PC-3 (cell line): ENCODE data around the gene SGK2. TPM values are rescaled to one million over a fixed set of nuclear protein-coding genes. Genes with fewer than 3 reads are reported as not detected.
"Not testable (repeated sequence)": the region's sequence is repeated elsewhere in the genome, so short reads cannot be mapped to it uniquely, and the experiment has no call there.

Source experiments
- ATAC-seq: fragments of 200-7000 bp; cut with Tn5 transposase; 2 replicates; pipeline ENCODE4 v1.9.1; 2020; ENCODE audit warnings: mild to moderate bottlenecking, moderate library complexity
- BruUV-seq: library from RNA; stranded (reverse); fragments of 400-500 nt; replicated peaks from 2 replicates; lab custom pipeline; 2021; lab: Mats Ljungman, UMichigan
- CTCF ChIA-PET: fragments of 300-600 bp; sonication (Branson Sonifier 250); formaldehyde crosslinking; loops from one replicate; lab custom pipeline; 2022; ENCODE audit warnings: antibody characterized with exemption; lab: Charles Lee
- POLR2A ChIA-PET: fragments of 300-600 bp; sonication (Branson Sonifier 250); formaldehyde crosslinking; loops from one replicate; lab custom pipeline; 2022; ENCODE audit warnings: antibody characterized with exemption; ENCODE audit not compliant: unreplicated experiment; lab: Charles Lee
- DNase-seq: peaks from one replicate; pipeline ENCODE4 v3.0.0-alpha.2; 2015
- H2AFZ ChIP-seq: fragments of 300-600 bp; sonication (generic); 2 replicates; pipeline ENCODE4 v1.6.0; 2016; ENCODE audit warnings: antibody characterized with exemption, low read length
- H3F3A ChIP-seq: fragments of 300-600 bp; sonication (generic); one replicate; pipeline ENCODE4 v1.6.0; 2017; ENCODE audit warnings: antibody characterized with exemption, low read length, control low read depth, mild to moderate bottlenecking; ENCODE audit not compliant: unreplicated experiment
- H3K27ac ChIP-seq: fragments of 300-600 bp; sonication (generic); 2 replicates; pipeline ENCODE4 v1.5.1; 2016; ENCODE audit warnings: mild to moderate bottlenecking, low read length
- H3K27me3 ChIP-seq: fragments of 300-600 bp; sonication (generic); 2 replicates; pipeline ENCODE4 v1.6.1; 2016; ENCODE audit warnings: low read length, mixed read lengths
- H3K36me3 ChIP-seq: fragments of 300-600 bp; sonication (generic); 2 replicates; pipeline ENCODE4 v1.6.1; 2016; ENCODE audit warnings: low read depth, mixed run types, low read length, mixed read lengths
- H3K4me1 ChIP-seq: fragments of 300-600 bp; sonication (generic); 2 replicates; pipeline ENCODE4 v1.5.1; 2016; ENCODE audit warnings: low read length; ENCODE audit not compliant: insufficient read depth
- H3K4me2 ChIP-seq: fragments of 300-600 bp; sonication (generic); 2 replicates; pipeline ENCODE4 v1.6.0; 2016; ENCODE audit warnings: low read length
- H3K4me3 ChIP-seq: fragments of 300-600 bp; sonication (generic); 2 replicates; pipeline ENCODE4 v1.5.1; 2016; ENCODE audit warnings: mild to moderate bottlenecking, low read length, mixed read lengths
- H3K79me2 ChIP-seq: fragments of 300-600 bp; sonication (generic); 2 replicates; pipeline ENCODE4 v1.6.1; 2017; ENCODE audit warnings: low read length, mixed read lengths
- H3K9ac ChIP-seq: fragments of 300-600 bp; sonication (generic); 2 replicates; pipeline ENCODE4 v1.6.0; 2016; ENCODE audit warnings: mild to moderate bottlenecking, low read length
- H3K9me2 ChIP-seq: fragments of 300-600 bp; sonication (generic); replicated peaks from 2 replicates; pipeline ENCODE4 v1.6.1; 2016; ENCODE audit warnings: mixed run types, low read length, mixed read lengths
- H3K9me3 ChIP-seq: fragments of 300-600 bp; sonication (generic); 2 replicates; pipeline ENCODE4 v1.6.1; 2016; ENCODE audit warnings: low read length, mixed read lengths
- H4K20me1 ChIP-seq: fragments of 300-600 bp; sonication (generic); 2 replicates; pipeline ENCODE4 v1.6.1; 2016; ENCODE audit warnings: low read length, mixed read lengths
- CTCF ChIP-seq: fragments of 300-600 bp; sonication (generic); conservative IDR thresholded peaks from 2 replicates; pipeline ENCODE4 v1.5.1; 2017; ENCODE audit warnings: antibody characterized with exemption, low read depth, mild to moderate bottlenecking, low read length
- EZH2 ChIP-seq: fragments of 300-600 bp; sonication (generic); IDR thresholded peaks from one replicate; pipeline ENCODE4 v1.6.1; 2017; ENCODE audit warnings: antibody characterized with exemption, mild to moderate bottlenecking, low read length; ENCODE audit not compliant: unreplicated experiment
- EZH2phosphoT487 ChIP-seq: fragments of 300-600 bp; sonication (generic); IDR thresholded peaks from 2 replicates; pipeline ENCODE4 v1.6.1; 2018; ENCODE audit warnings: mild to moderate bottlenecking, antibody characterized with exemption, low read length, borderline replicate concordance
- intact Hi-C: fragments of 100-400 bp; cut with micrococcal nuclease; formaldehyde crosslinking; loops from 2 replicates; pipeline ENCODE4 v1.9.0; 2023
- total RNA-seq: library from RNA; depleted of rRNA; stranded (reverse); fragments of >200 nt; gene quantifications from 2 replicates; pipeline ENCODE4 v1.2.3, GENCODE V29; 2014

The SGK2 gene
- total RNA-seq, 1 experiment from 2014 or later: 6.6 TPM

DNA sequence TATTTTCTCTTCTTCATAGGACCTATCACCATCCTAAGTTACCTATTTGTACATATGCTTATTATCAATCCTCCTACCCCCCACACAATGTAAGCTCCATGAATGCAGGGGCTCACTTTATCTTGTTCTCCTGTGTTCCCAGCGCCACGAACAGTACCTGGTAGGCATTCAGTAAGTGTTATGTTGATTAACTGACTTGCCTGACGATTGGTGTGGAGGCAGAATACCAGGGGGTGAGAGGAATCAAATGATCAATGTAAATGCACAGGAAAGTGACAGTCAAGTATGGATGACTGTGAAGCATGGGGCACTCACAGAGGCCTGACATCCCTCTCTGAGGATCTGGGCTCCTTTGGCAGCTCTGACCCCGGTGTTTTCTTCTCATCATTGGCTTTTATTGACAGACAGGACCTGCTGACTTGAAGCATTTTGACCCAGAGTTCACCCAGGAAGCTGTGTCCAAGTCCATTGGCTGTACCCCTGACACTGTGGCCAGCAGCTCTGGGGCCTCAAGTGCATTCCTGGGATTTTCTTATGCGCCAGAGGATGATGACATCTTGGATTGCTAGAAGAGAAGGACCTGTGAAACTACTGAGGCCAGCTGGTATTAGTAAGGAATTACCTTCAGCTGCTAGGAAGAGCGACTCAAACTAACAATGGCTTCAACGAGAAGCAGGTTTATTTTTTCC lies 25.8 kb downstream of the SGK2 start:
- no peaks in the 10 kb centered on the region for H3K27me3 ChIP-seq
- no peak overlapping the region for H3K4me3 ChIP-seq
- no peak for ATAC-seq
- H3K9me2 ChIP-seq: no peaks in the 10 kb centered on the region
- TF ChIP-seq EZH2: no peak
- TF ChIP-seq EZH2phosphoT487: no peak
- no peak for TF ChIP-seq CTCF
- no peaks in the 10 kb centered on the region for H3K79me2 ChIP-seq
- H3K4me1 ChIP-seq: no peaks in the 10 kb centered on the region
- H2AFZ ChIP-seq: no peak overlapping the region
- ChIA-PET POLR2A (no interaction called here), CTCF (interaction anchor here (0.7 kb wide), 1 partner anchor 532 kb away, joined by 4 read pairs; no protein-coding TSS in a partner anchor)
- H4K20me1 ChIP-seq: no peaks in the 10 kb centered on the region
- intact Hi-C loops: no loop called here
- H3K4me2 ChIP-seq: no peak overlapping the region
- no peaks in the 10 kb centered on the region for H3F3A ChIP-seq
- H3K27ac ChIP-seq: no peak overlapping the region
- DNase-seq: no peak
- no TSS peak for BruUV-seq
- H3K36me3 ChIP-seq: no peaks in the 10 kb centered on the region
- no peaks in the 10 kb centered on the region for H3K9me3 ChIP-seq
- no peak overlapping the region for H3K9ac ChIP-seq

DNA sequence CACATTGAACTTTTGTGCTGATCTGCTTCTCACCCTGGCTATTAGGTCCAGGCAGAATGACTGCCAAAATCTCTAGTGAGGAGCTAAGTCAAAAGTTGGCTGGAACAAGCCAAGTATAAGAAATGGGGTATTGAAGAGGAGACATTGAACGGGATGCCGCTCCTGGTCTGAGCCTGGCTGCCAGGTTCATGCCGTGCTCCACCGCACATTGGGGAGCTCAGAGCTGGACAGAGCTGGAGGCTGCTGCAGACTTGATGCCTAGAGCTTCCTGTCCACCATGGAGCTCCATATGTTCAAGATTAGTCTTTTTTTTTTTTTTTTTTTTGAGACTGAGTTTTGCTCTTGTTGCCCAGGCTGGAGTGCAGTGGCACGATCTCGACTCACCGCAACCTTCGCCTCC lies 27.8 kb downstream of the SGK2 start:
- no peak overlapping the region for H3K9ac ChIP-seq
- no peaks in the 10 kb centered on the region for H3K9me3 ChIP-seq
- H4K20me1 ChIP-seq: no peaks in the 10 kb centered on the region
- ChIA-PET POLR2A (no interaction called here), CTCF (interaction anchor here (0.6 kb wide), 1 partner anchor 73 kb away, joined by 6 read pairs; no protein-coding TSS in a partner anchor)
- DNase-seq: no peak
- H3K79me2 ChIP-seq: peaks cover 7% of the 10 kb centered on the region
- no peaks in the 10 kb centered on the region for H3F3A ChIP-seq
- peaks cover 6% of the 10 kb centered on the region for H3K4me1 ChIP-seq
- no peak for ATAC-seq
- H2AFZ ChIP-seq: no peak overlapping the region
- no peak overlapping the region for H3K4me3 ChIP-seq
- intact Hi-C loops: no loop called here
- no peak overlapping the region for H3K4me2 ChIP-seq
- no TSS peak for BruUV-seq
- H3K9me2 ChIP-seq: no peaks in the 10 kb centered on the region
- no peaks in the 10 kb centered on the region for H3K27me3 ChIP-seq
- no peaks in the 10 kb centered on the region for H3K36me3 ChIP-seq
- TF ChIP-seq EZH2phosphoT487: no peak
- TF ChIP-seq EZH2: no peak
- no peak for TF ChIP-seq CTCF
- H3K27ac ChIP-seq: no peak overlapping the region

DNA sequence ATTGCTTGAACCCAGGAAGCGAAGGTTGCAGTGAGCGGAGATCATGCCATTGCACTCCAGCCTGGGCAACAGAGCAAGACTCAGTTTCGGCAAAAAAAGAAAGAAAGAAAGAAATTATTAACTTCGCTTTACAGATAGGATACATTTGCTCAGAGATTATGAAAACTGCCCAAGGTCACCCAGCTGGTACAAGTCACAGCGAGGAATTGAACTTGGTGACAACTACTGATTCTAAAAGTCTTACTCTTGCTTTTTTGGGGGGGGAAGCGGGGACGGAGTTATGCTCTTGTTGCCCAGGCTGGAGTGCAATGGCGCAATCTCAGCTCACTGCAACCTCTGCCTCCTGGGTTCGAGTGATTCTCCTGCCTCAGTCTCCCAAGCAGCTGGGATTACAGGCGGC lies 29.7 kb downstream of the SGK2 start:
- H3K4me2 ChIP-seq, DNase-seq, H3K36me3 ChIP-seq, POLR2A ChIA-PET, ATAC-seq, H4K20me1 ChIP-seq, H3K4me3 ChIP-seq, BruUV-seq, H3K9ac ChIP-seq, intact Hi-C loops, H3K27ac ChIP-seq, H3K9me3 ChIP-seq, H2AFZ ChIP-seq, H3F3A ChIP-seq, H3K27me3 ChIP-seq, H3K9me2 ChIP-seq, CTCF ChIA-PET: not testable (repeated sequence)
- peaks cover 20% of the 10 kb centered on the region for H3K79me2 ChIP-seq
- peaks cover 14% of the 10 kb centered on the region for H3K4me1 ChIP-seq
